ENCODE results near the gene MGAT4D. TPM values are rescaled to one million over a fixed set of nuclear protein-coding genes. Genes with fewer than 3 reads are reported as not detected.
A peak's percentile ranks its signal among the peaks of the same experiment; 100 is the strongest.

MGAT4D gene
- total RNA-seq, 3 donors from 2014 or later (not counting 1 experiment from before 2014, with no cell fraction given), result not detected

DNA sequence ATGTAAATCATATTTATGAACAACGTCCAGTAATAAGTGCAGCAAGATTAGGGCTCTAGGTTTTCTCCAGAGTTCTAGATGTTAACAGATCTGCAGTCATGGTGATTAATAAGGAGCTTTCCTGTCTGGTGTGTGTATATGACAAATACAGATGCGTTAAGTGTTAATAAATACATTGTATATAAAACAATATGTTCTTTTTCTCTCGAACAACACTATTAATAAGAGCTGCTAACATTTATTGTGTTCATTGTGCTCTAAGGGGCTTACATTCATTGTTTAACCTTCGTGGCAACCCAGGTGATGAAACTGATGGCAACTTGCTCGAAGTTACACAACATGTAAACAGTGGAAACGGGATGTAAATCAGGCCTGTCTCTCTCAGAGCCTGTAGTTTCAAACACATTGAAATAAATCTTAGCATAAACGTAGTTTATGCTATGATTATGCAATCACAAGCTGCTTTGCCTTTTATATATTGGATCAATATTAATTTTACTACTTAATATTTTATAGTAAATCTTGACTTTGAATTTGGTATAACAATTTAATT, 70.1 kb downstream of the MGAT4D start:
- Mint-ChIP-seq H3K27ac (no peak overlapping the region), H3K27me3 (ENCODE audit: low read depth in 2 of 2) (peaks cover 42 to 64% of the 10 kb centered on the region in 2 donors), H3K36me3 (no peaks in the 10 kb centered on the region), H3K4me1 (peaks cover 5 to 6% of the 10 kb centered on the region in 2 donors), H3K9me3 (no peaks in the 10 kb centered on the region), H3K4me3 (peak overlapping the region; percentile 85)
- TF ChIP-seq, protein P1, sequence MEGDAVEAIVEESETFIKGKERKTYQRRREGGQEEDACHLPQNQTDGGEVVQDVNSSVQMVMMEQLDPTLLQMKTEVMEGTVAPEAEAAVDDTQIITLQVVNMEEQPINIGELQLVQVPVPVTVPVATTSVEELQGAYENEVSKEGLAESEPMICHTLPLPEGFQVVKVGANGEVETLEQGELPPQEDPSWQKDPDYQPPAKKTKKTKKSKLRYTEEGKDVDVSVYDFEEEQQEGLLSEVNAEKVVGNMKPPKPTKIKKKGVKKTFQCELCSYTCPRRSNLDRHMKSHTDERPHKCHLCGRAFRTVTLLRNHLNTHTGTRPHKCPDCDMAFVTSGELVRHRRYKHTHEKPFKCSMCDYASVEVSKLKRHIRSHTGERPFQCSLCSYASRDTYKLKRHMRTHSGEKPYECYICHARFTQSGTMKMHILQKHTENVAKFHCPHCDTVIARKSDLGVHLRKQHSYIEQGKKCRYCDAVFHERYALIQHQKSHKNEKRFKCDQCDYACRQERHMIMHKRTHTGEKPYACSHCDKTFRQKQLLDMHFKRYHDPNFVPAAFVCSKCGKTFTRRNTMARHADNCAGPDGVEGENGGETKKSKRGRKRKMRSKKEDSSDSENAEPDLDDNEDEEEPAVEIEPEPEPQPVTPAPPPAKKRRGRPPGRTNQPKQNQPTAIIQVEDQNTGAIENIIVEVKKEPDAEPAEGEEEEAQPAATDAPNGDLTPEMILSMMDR (IDR thresholded peaks at IDR 0.05), result no peak
- H3K9me3 ChIP-seq (ENCODE audit: control insufficient read depth, insufficient read depth, low read length), result no peaks in the 10 kb centered on the region
- intact Hi-C loops (cut with micrococcal nuclease), result no loop called here
- no peak for DNase-seq
- no peaks in the 10 kb centered on the region for H3K36me3 ChIP-seq (ENCODE audit: control insufficient read depth, insufficient read depth, low read length)
- H3K27me3 ChIP-seq (ENCODE audit: control insufficient read depth, insufficient read depth, low read length), result peaks cover 9% of the 10 kb centered on the region
- 50% methylated on average over 4 of the region's 7 CpGs for WGBS (ENCODE audit: insufficient coverage)
- no peak for ATAC-seq
- no peak overlapping the region for H3K4me3 ChIP-seq (ENCODE audit: low read length)
- H3K27ac ChIP-seq (ENCODE audit: low read length), result no peak overlapping the region
- H3K4me1 ChIP-seq (ENCODE audit: control insufficient read depth, insufficient read depth, low read length), result peaks cover 11% of the 10 kb centered on the region

DNA sequence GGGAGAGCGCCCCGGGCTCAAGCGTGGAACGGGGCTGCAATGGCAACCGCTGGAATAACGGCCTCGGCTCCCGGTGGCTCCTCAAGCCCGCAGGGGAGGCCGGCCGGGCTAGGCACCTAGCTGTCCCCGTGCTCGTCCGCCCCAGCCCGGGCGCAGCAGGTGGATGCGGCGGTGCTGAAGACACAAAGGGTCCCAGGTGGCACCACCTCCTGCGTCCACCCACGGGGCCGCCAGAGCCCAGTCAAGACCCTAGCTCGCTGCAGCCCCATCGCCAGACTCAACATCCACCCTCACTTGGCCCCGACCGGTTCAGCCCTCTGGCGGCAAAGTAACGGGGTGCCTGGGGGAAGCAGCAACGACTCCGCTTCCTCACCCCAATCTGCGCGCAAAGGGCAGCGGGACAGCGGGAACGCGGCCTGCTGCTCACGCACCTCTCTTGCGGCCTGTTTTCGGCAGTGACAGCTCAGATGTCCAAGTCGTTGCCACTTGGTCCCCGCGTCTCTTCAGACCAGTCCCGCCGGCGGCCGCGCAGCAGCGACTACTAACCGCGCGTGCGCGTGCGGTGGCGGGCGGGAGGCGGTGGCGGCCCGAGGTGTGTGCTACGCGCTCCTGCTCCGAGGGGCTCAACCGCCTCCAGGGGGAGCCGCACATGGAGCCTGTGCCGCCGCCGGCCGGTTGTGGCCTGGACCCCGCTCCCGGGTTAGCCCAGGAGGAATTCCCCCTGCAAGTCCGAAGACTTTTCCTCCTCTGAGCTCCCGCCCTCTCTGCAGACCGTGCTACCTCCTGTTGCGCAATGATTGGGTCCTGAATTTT, 70.8 kb downstream of the MGAT4D start, which contains the start of gene CLGN:
Gene CLGN (minus strand): TSS at position 543 of the 813 bp plus-strand sequence. CDS start 14,570 bp downstream, outside the sequence.
- Histone ChIP-seq H3K36me3 (ENCODE audit: control insufficient read depth, insufficient read depth, low read length) (no peaks in the 10 kb centered on the region), H3K4me1 (ENCODE audit: control insufficient read depth, insufficient read depth, low read length) (peaks cover 11% of the 10 kb centered on the region), H3K4me3 (ENCODE audit: low read length) (peak within 1 kb of the TSS; percentile 32), H3K27me3 (ENCODE audit: control insufficient read depth, insufficient read depth, low read length) (peaks cover 9% of the 10 kb centered on the region), H3K9me3 (ENCODE audit: control insufficient read depth, insufficient read depth, low read length) (no peaks in the 10 kb centered on the region), H3K27ac (ENCODE audit: low read length) (no peak within 1 kb of the TSS)
- intact Hi-C loops (cut with micrococcal nuclease), result no loop called here
- ATAC-seq (peak in 2 of 3 donors; percentile 60 to 66), DNase-seq (peak in 1 of 2 donors; percentile 48)
- peaks cover 38 to 64% of the 10 kb centered on the region in 2 donors for H3K27me3 Mint-ChIP-seq (ENCODE audit: low read depth in 2 of 2)
- H3K36me3 Mint-ChIP-seq, result no peaks in the 10 kb centered on the region
- no peaks in the 10 kb centered on the region for H3K9me3 Mint-ChIP-seq
- TF ChIP-seq, protein P1 (IDR thresholded peaks at IDR 0.05), result no peak
- peak within 1 kb of the TSS; percentile 85 for H3K4me3 Mint-ChIP-seq
- WGBS (ENCODE audit: insufficient coverage), result under 1% methylated on average over 73 of the region's 73 CpGs
- peaks cover 5 to 6% of the 10 kb centered on the region in 2 donors for H3K4me1 Mint-ChIP-seq
- no peak within 1 kb of the TSS for H3K27ac Mint-ChIP-seq

DNA sequence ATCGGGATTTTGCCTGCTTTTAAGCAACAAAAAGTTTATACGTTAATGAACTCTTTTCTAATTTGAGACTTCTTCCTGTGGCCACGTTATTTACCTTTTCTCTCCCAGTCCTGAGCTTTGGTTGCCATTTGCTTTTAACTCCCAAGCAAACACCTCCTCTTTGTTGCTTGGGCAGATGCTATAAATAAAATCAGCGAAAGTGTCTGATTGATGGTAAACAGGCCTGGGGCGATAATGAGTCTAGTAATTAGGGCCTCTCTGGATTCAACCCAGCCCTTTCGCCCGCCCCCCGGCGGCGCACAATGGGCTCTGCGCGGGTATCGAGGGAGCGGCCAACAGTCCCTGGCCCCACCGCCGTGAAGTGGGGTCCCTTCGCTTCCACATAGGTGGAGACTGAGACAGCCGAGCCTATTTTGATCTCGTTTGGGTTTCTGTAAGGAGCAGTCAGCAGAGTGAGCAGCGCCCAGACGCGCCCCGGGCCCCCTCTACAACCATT, 71.4 kb downstream of the MGAT4D start:
- Histone ChIP-seq H3K4me3 (ENCODE audit: low read length) (peak overlapping the region; percentile 32), H3K36me3 (ENCODE audit: control insufficient read depth, insufficient read depth, low read length) (no peaks in the 10 kb centered on the region), H3K9me3 (ENCODE audit: control insufficient read depth, insufficient read depth, low read length) (no peaks in the 10 kb centered on the region), H3K4me1 (ENCODE audit: control insufficient read depth, insufficient read depth, low read length) (peaks cover 11% of the 10 kb centered on the region), H3K27me3 (ENCODE audit: control insufficient read depth, insufficient read depth, low read length) (peaks cover 9% of the 10 kb centered on the region), H3K27ac (ENCODE audit: low read length) (no peak overlapping the region)
- Mint-ChIP-seq H3K27ac (no peak overlapping the region), H3K9me3 (no peaks in the 10 kb centered on the region), H3K4me1 (peaks cover 5 to 6% of the 10 kb centered on the region in 2 donors), H3K27me3 (ENCODE audit: low read depth in 2 of 2) (peaks cover 37 to 69% of the 10 kb centered on the region in 2 donors), H3K36me3 (no peaks in the 10 kb centered on the region), H3K4me3 (no peak overlapping the region)
- WGBS (ENCODE audit: insufficient coverage), result 6% methylated on average over 23 of the region's 23 CpGs
- DNase-seq, result no peak
- TF ChIP-seq, protein P1 (IDR thresholded peaks at IDR 0.05), result no peak
- intact Hi-C loops (cut with micrococcal nuclease), result no loop called here
- ATAC-seq, result no peak

Data from natural killer cell (primary cell).